Liver (tissue), 9 donors: ENCODE results near the gene MGRN1. TPM values are rescaled to one million over a fixed set of nuclear protein-coding genes. Genes with fewer than 3 reads are reported as not detected.
A peak's percentile ranks its signal among the peaks of the same experiment; 100 is the strongest.

ENCODE experiments used
- DNase-seq: peaks from one replicate; pipeline ENCODE4 v3.0.0-alpha.2; 2017; ENCODE audit warnings: low spot score
- H3K27ac ChIP-seq, 2 donors: one replicate each; pipeline ENCODE4 v1.7.0; 2013; ENCODE audit warnings: inconsistent platforms in 2 of 2, low read length in 2 of 2, control low read depth in 1 of 2, low read depth in 1 of 2, mild to moderate bottlenecking in 1 of 2
- H3K27me3 ChIP-seq, 4 donors: one replicate each; pipeline versions ENCODE4 v1.6.1 to v1.7.0; 2013; ENCODE audit warnings: low read length in 3 of 4, inconsistent platforms in 1 of 4, mild to moderate bottlenecking in 1 of 4, moderate library complexity in 1 of 4; ENCODE audit not compliant: control insufficient read depth in 4 of 4, insufficient read depth in 4 of 4
- H3K36me3 ChIP-seq, 4 donors: one replicate each; pipeline versions ENCODE4 v1.6.1 to v1.7.0; 2013; ENCODE audit warnings: low read length in 3 of 4, mild to moderate bottlenecking in 3 of 4, low read depth in 1 of 4, moderate library complexity in 1 of 4; ENCODE audit not compliant: control insufficient read depth in 4 of 4, insufficient read depth in 3 of 4
- H3K4me1 ChIP-seq, 4 donors: one replicate each; pipeline versions ENCODE4 v1.6.1 to v1.7.0; 2013; ENCODE audit warnings: low read length in 3 of 4, mild to moderate bottlenecking in 3 of 4, moderate library complexity in 1 of 4; ENCODE audit not compliant: control insufficient read depth in 4 of 4, insufficient read depth in 4 of 4
- H3K4me3 ChIP-seq, 3 donors: one replicate each; pipeline versions ENCODE4 v1.6.1 to v1.7.0; 2013; ENCODE audit warnings: low read length in 3 of 3, control low read depth in 1 of 3, low read depth in 1 of 3, mild to moderate bottlenecking in 1 of 3
- H3K9ac ChIP-seq, 2 donors: one replicate each; pipeline ENCODE4 v1.7.0; 2013; ENCODE audit warnings: low read length in 2 of 2, mild to moderate bottlenecking in 2 of 2, moderate library complexity in 2 of 2, control low read depth in 1 of 2, low read depth in 1 of 2
- H3K9me3 ChIP-seq, 4 donors: one replicate each; pipeline versions ENCODE4 v1.6.1 to v1.7.0; 2013; ENCODE audit warnings: low read length in 3 of 4; ENCODE audit not compliant: control insufficient read depth in 4 of 4
- EGR1 ChIP-seq, 2 donors: IDR thresholded peaks; 2 replicates each; pipeline ENCODE4 v1.6.1; 2016 to 2018; ENCODE audit warnings: antibody characterized with exemption in 2 of 2, low read depth in 2 of 2
- FOXA1 ChIP-seq: IDR thresholded peaks from 2 replicates; pipeline ENCODE4 v1.6.1; 2016; ENCODE audit warnings: antibody characterized with exemption
- FOXA2 ChIP-seq: IDR thresholded peaks from 2 replicates; pipeline ENCODE4 v1.6.1; 2016; ENCODE audit warnings: antibody characterized with exemption
- GABPA ChIP-seq, 2 donors: IDR thresholded peaks in 1 of 2; conservative IDR thresholded peaks in 1 of 2; 2 replicates each; pipeline ENCODE4 v1.6.1; 2016; ENCODE audit warnings: antibody characterized with exemption in 2 of 2, mild to moderate bottlenecking in 1 of 2, moderate library complexity in 1 of 2
- HNF4A ChIP-seq, 2 donors: conservative IDR thresholded peaks; 2 replicates each; pipeline ENCODE4 v1.6.1; 2016; ENCODE audit warnings: antibody characterized with exemption in 2 of 2, mild to moderate bottlenecking in 2 of 2
- HNF4G ChIP-seq: IDR thresholded peaks from 2 replicates; pipeline ENCODE4 v1.6.1; 2016; ENCODE audit warnings: antibody characterized with exemption
- NR2F2 ChIP-seq: IDR thresholded peaks from 2 replicates; pipeline ENCODE4 v1.6.1; 2016; ENCODE audit warnings: antibody characterized with exemption
- RAD21 ChIP-seq, 2 donors: IDR thresholded peaks; 2 replicates each; pipeline ENCODE4 v1.6.1; 2016; ENCODE audit warnings: antibody characterized with exemption in 2 of 2, mild to moderate bottlenecking in 2 of 2
- RXRA ChIP-seq, 2 donors: IDR thresholded peaks; 2 replicates each; pipeline ENCODE4 v1.6.1; 2017 to 2018; ENCODE audit warnings: antibody characterized with exemption in 2 of 2, mild to moderate bottlenecking in 1 of 2
- SP1 ChIP-seq: IDR thresholded peaks from 2 replicates; pipeline ENCODE4 v1.6.1; 2018; ENCODE audit warnings: antibody characterized with exemption, mild to moderate bottlenecking
- TAF1 ChIP-seq: conservative IDR thresholded peaks from 2 replicates; pipeline ENCODE4 v1.6.1; 2016; ENCODE audit warnings: antibody characterized with exemption, mild to moderate bottlenecking
- YY1 ChIP-seq: IDR thresholded peaks from 2 replicates; pipeline ENCODE4 v1.6.1; 2016; ENCODE audit warnings: antibody characterized with exemption, mild to moderate bottlenecking
- WGBS: extraction: QIAGEN DNeasy Blood & Tissue Kit; methylation state at CpG from one replicate; pipeline ENCODE4 v1.1.7; 2013; 5-methylcytosine and 5-hydroxymethylcytosine counted together
- polyA plus RNA-seq, 2 donors: library from polyadenylated mRNA; stranded (reverse) in 1 of 2; unstranded in 1 of 2; fragments of 200-250 nt in 1 of 2; fragments of >200 nt in 1 of 2; fragmentation: Nextera tagmentation in 1 of 2; extraction: Ambion mirVana in 1 of 2; gene quantifications; one replicate each; pipeline versions ENCODE4 v1.2.1 to v1.2.3, GENCODE V29; 2013 to 2015
- total RNA-seq, 2 donors: library from RNA; depleted of rRNA; stranded (reverse); fragments of >200 nt; gene quantifications; one replicate each; pipeline ENCODE4 v1.2.3, GENCODE V29; 2014
- TF ChIP-seq, protein P1 (sequence below): fragments of 150-350 bp; IDR thresholded peaks from 2 replicates; pipeline ENCODE4 v1.5.1; 2017; ENCODE audit warnings: improper control_type of control experiment, low read depth, low read length; ENCODE audit not compliant: missing input control
- TF ChIP-seq, protein P2 (sequence below): IDR thresholded peaks from 2 replicates; pipeline ENCODE4 v1.6.1; 2016; ENCODE audit warnings: antibody characterized with exemption, mild to moderate bottlenecking
- TF ChIP-seq, protein P3 (sequence below): IDR thresholded peaks from 2 replicates; pipeline ENCODE4 v1.6.1; 2016; ENCODE audit warnings: antibody characterized with exemption
- TF ChIP-seq, protein P4 (sequence below): IDR thresholded peaks from 2 replicates; pipeline ENCODE4 v1.6.1; 2016; ENCODE audit warnings: antibody characterized with exemption
- TF ChIP-seq, protein P5 (sequence below): IDR thresholded peaks from 2 replicates; pipeline ENCODE4 v1.6.1; 2016; ENCODE audit warnings: antibody characterized with exemption
- donor health status: healthy.
- donor health status: healthy.
- donor health status: healthy.
- donor health status: healthy.
- donor health status: healthy.

Gene MGRN1
- total and polyA plus RNA-seq, 4 donors: 15.9 to 35.7 (median 25.9) TPM

DNA sequence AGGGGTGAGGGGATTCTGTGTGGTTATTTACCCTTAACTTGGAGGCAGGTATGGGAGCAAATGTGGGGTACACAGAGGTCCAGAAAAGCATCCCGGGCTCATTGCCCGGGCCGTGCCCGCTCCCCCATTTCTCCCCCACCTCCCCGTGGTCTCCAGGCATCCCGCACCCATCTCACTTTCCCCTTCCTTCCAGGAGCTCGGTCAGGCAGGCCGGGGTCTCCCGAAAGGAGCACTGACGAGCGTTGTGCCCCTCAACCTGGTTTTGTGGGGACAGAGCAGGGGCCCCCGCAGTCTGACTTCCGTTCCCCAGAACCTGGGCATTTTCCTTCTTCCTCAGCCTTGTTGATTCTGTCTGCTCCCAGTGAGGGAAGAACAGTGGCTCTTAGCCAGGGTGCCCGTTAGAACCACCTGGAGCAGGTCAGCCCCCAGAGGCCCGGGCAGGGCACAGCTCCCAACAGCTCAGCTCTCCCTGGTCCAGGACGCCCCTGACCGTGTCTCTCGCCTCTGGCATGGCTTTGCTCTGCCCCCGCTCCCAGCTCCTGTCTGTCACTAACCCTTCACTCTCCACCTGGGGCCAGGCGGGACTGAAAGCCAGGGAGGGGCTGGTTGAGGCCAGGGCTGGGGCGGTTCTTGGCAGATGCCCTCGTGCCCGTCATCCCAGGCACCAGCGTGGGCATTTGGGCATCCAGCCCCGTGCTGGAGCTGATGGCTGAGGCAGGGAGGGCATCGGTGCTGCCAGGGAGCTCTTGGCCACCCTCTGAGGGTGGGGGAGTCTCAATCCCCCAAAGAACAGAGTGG, 56.2 kb downstream of the MGRN1 start:
- DNase-seq: no peak
- Histone ChIP-seq H3K36me3 (peaks cover 0 to 6% (median 3%) of the 10 kb centered on the region in 4 donors), H3K27me3 (no peaks in the 10 kb centered on the region), H3K4me3 (peak overlapping the region in 2 of 3 donors; percentile 28 to 35), H3K9me3 (no peaks in the 10 kb centered on the region), H3K4me1 (peaks cover 21 to 95% (median 78%) of the 10 kb centered on the region in 4 donors), H3K9ac (peak overlapping the region; percentile 22 to 59), H3K27ac (peak overlapping the region; percentile 91 to 98)
- WGBS: 53% methylated on average over 26 of the region's 26 CpGs
- TF ChIP-seq, protein P1, sequence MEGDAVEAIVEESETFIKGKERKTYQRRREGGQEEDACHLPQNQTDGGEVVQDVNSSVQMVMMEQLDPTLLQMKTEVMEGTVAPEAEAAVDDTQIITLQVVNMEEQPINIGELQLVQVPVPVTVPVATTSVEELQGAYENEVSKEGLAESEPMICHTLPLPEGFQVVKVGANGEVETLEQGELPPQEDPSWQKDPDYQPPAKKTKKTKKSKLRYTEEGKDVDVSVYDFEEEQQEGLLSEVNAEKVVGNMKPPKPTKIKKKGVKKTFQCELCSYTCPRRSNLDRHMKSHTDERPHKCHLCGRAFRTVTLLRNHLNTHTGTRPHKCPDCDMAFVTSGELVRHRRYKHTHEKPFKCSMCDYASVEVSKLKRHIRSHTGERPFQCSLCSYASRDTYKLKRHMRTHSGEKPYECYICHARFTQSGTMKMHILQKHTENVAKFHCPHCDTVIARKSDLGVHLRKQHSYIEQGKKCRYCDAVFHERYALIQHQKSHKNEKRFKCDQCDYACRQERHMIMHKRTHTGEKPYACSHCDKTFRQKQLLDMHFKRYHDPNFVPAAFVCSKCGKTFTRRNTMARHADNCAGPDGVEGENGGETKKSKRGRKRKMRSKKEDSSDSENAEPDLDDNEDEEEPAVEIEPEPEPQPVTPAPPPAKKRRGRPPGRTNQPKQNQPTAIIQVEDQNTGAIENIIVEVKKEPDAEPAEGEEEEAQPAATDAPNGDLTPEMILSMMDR: no peak
- TF ChIP-seq RXRA (IDR thresholded peaks at IDR 0.05) (peak in 1 of 2 donors; percentile 22), EGR1 (IDR thresholded peaks at IDR 0.05; ENCODE audit: low read depth in 2 of 2) (no peak), YY1 (no peak)
- TF ChIP-seq, protein P2, sequence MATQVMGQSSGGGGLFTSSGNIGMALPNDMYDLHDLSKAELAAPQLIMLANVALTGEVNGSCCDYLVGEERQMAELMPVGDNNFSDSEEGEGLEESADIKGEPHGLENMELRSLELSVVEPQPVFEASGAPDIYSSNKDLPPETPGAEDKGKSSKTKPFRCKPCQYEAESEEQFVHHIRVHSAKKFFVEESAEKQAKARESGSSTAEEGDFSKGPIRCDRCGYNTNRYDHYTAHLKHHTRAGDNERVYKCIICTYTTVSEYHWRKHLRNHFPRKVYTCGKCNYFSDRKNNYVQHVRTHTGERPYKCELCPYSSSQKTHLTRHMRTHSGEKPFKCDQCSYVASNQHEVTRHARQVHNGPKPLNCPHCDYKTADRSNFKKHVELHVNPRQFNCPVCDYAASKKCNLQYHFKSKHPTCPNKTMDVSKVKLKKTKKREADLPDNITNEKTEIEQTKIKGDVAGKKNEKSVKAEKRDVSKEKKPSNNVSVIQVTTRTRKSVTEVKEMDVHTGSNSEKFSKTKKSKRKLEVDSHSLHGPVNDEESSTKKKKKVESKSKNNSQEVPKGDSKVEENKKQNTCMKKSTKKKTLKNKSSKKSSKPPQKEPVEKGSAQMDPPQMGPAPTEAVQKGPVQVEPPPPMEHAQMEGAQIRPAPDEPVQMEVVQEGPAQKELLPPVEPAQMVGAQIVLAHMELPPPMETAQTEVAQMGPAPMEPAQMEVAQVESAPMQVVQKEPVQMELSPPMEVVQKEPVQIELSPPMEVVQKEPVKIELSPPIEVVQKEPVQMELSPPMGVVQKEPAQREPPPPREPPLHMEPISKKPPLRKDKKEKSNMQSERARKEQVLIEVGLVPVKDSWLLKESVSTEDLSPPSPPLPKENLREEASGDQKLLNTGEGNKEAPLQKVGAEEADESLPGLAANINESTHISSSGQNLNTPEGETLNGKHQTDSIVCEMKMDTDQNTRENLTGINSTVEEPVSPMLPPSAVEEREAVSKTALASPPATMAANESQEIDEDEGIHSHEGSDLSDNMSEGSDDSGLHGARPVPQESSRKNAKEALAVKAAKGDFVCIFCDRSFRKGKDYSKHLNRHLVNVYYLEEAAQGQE: no peak
- TF ChIP-seq, protein P3, sequence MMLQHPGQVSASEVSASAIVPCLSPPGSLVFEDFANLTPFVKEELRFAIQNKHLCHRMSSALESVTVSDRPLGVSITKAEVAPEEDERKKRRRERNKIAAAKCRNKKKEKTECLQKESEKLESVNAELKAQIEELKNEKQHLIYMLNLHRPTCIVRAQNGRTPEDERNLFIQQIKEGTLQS: no peak

DNA sequence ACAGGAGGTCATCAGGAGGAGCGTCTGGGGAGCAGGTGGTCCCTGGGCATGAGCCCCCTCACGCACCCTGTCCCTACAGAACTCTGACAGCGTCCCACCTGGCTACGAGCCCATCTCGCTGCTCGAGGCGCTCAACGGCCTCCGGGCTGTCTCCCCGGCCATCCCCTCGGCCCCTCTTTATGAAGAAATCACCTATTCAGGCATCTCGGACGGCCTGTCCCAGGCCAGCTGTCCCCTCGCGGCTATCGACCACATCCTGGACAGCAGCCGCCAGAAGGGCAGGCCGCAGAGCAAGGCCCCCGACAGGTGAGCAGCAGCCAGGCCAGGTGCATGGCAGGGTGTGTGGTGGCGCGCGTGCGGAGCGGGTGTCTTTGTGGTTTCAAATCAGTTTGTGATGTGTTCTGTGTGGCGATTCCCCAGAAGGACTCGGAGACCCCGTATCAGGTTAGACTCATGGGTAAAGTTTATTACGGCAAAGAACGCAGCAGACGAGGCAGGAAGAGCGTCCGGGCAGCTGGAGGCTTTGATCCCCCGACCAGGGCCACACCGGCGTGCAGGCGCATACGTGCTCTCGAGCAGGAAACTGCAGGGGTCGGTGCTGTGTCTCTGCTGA, 57.0 kb downstream of the MGRN1 start:
- DNase-seq: no peak
- peak overlapping the region; percentile 91 to 98 for H3K27ac ChIP-seq
- no peaks in the 10 kb centered on the region for H3K27me3 ChIP-seq
- WGBS: 78% methylated on average over 39 of the region's 39 CpGs
- H3K4me3 ChIP-seq: no peak overlapping the region
- no peaks in the 10 kb centered on the region for H3K9me3 ChIP-seq
- H3K36me3 ChIP-seq: peaks cover 0 to 9% (median 5%) of the 10 kb centered on the region in 4 donors
- peak overlapping the region in 1 of 2 donors; percentile 22 for H3K9ac ChIP-seq
- H3K4me1 ChIP-seq: peaks cover 16 to 95% (median 78%) of the 10 kb centered on the region in 4 donors
- TF ChIP-seq HNF4G: no peak
- no peak for TF ChIP-seq SP1
- no peak for TF ChIP-seq GABPA (IDR thresholded peaks at IDR 0.05 in 1 of 2, conservative IDR thresholded peaks at IDR 0.05 in 1 of 2)
- TF ChIP-seq, protein P4, sequence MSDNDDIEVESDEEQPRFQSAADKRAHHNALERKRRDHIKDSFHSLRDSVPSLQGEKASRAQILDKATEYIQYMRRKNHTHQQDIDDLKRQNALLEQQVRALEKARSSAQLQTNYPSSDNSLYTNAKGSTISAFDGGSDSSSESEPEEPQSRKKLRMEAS: no peak
- no peak for TF ChIP-seq RXRA (IDR thresholded peaks at IDR 0.05)
- TF ChIP-seq RAD21 (IDR thresholded peaks at IDR 0.05): no peak
- no peak for TF ChIP-seq HNF4A (conservative IDR thresholded peaks at IDR 0.05)
- no peak for TF ChIP-seq TAF1
- no peak for TF ChIP-seq NR2F2
- TF ChIP-seq FOXA1: no peak
- TF ChIP-seq, protein P5, sequence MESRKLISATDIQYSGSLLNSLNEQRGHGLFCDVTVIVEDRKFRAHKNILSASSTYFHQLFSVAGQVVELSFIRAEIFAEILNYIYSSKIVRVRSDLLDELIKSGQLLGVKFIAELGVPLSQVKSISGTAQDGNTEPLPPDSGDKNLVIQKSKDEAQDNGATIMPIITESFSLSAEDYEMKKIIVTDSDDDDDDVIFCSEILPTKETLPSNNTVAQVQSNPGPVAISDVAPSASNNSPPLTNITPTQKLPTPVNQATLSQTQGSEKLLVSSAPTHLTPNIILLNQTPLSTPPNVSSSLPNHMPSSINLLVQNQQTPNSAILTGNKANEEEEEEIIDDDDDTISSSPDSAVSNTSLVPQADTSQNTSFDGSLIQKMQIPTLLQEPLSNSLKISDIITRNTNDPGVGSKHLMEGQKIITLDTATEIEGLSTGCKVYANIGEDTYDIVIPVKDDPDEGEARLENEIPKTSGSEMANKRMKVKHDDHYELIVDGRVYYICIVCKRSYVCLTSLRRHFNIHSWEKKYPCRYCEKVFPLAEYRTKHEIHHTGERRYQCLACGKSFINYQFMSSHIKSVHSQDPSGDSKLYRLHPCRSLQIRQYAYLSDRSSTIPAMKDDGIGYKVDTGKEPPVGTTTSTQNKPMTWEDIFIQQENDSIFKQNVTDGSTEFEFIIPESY: no peak
- TF ChIP-seq, protein P2: no peak
- no peak for TF ChIP-seq FOXA2
